Left colon (tissue), 2 donors: ENCODE results near the gene ABHD18. TPM values are rescaled to one million over a fixed set of nuclear protein-coding genes. Genes with fewer than 3 reads are reported as not detected.
"Not testable (repeated sequence)": the region's sequence is repeated elsewhere in the genome, so short reads cannot be mapped to it uniquely, and the experiment has no call there.

Experiments
- ATAC-seq: fragments of 200-7000 bp; cut with Tn5 transposase; one replicate; pipeline ENCODE4 v1.9.1; 2020; ENCODE audit warnings: mild to moderate bottlenecking, moderate library complexity
- DNase-seq, 2 donors: peaks; one replicate each; pipeline ENCODE4 v3.0.0-alpha.2; 2020
- intact Hi-C, 2 donors: fragments of 100-400 bp; cut with DNase I in 1 of 2; cut with micrococcal nuclease in 1 of 2; formaldehyde crosslinking; loops; one replicate each; pipeline versions ENCODE4 v1.11.2 to v1.14.0; 2022; cut with DNase I, micrococcal nuclease
- long read RNA-seq: library from polyadenylated mRNA; unstranded; transcript quantifications from one replicate; pipeline ENCODE4 v2.0.0, GENCODE V29; 2021
- total RNA-seq, 2 donors: library from RNA; stranded (reverse); fragmentation: NEBNext Ultra II Directional; extraction: Animal tissue kit (Norgen Biotek cat#: 25700); gene quantifications; one replicate each; pipeline ENCODE4 v1.2.1, GENCODE V29; 2021
- donor health status: DM: no; HTN: no; CAD: no.
- donor health status: DM: yes; HTN: yes; CAD: no.

ABHD18 gene
- total RNA-seq: 10 to 100 TPM; 16.9 to 17.5 TPM
- long read RNA-seq, full-length matches to known transcripts: 4 of 7 reads
- long read RNA-seq, partial matches to known transcripts: 0 of 7 reads
- long read RNA-seq, other reads (novel, unspliced or antisense): 3 of 7 reads

GRCh38 chr4:127965062-127965802, at the start of gene ABHD18, which contains the start of gene MFSD8:
Gene ABHD18, plus strand, starts transcription at chr4:127965406. Its CDS starts 17,550 bp downstream, at chr4:127982956.
Gene MFSD8, minus strand, starts transcription at chr4:127965173. Its CDS starts 40 bp downstream, at chr4:127965133.
- DNase-seq: peak; percentile 100
- peak; percentile 95 for ATAC-seq
- intact Hi-C loops: loop anchor here in 1 of 2 donors (10.0 kb wide), 1 partner anchor 100 kb away; the partner anchor contains the start of gene LARP1B

- intact Hi-C loops: no loop called here
- ATAC-seq (no peak), DNase-seq (no peak)
Measured at GRCh38 chr4:127916512-127916911, 48.7 kb upstream of the ABHD18 start.

- intact Hi-C loops: no loop called here
- ATAC-seq (no peak), DNase-seq (no peak)
Measured at GRCh38 chr4:127917151-127917550, 48.1 kb upstream of the ABHD18 start.

- intact Hi-C loops: no loop called here
- ATAC-seq: no peak
Measured at GRCh38 chr4:127920521-127920920, 44.7 kb upstream of the ABHD18 start.

GRCh38 chr4:127922226-127922625, 43.0 kb upstream of the ABHD18 start:
- DNase-seq (no peak), ATAC-seq (no peak)
- intact Hi-C loops: no loop called here

More at GRCh38 chr4:127920521-127920920, 44.7 kb upstream of the ABHD18 start:
- no peak for DNase-seq

- ATAC-seq, DNase-seq, intact Hi-C loops: not testable (repeated sequence)
Measured at GRCh38 chr4:127925720-127926119, 39.5 kb upstream of the ABHD18 start.

GRCh38 chr4:127930175-127930574, 35.0 kb upstream of the ABHD18 start:
- intact Hi-C loops: no loop called here
- DNase-seq (no peak), ATAC-seq (no peak)

GRCh38 chr4:127931836-127932235, 33.4 kb upstream of the ABHD18 start:
- DNase-seq, intact Hi-C loops, ATAC-seq: not testable (repeated sequence)

GRCh38 chr4:127936974-127937373, 28.2 kb upstream of the ABHD18 start:
- no peak for DNase-seq
- ATAC-seq: no peak
- intact Hi-C loops: no loop called here

GRCh38 chr4:127957105-127957504, 8.1 kb upstream of the ABHD18 start:
- intact Hi-C loops: no loop called here
- ATAC-seq (no peak), DNase-seq (no peak)

GRCh38 chr4:127959794-127960193, 5.4 kb upstream of the ABHD18 start:
- DNase-seq (no peak), ATAC-seq (no peak)
- intact Hi-C loops: loop anchor here in 1 of 2 donors (10.0 kb wide), 1 partner anchor 105 kb away; the partner anchor contains the start of gene LARP1B

- ATAC-seq: not testable (repeated sequence)
- peak in 1 of 2 donors; percentile 20 for DNase-seq
- intact Hi-C loops: loop anchor here in 1 of 2 donors (10.0 kb wide), 1 partner anchor 101 kb away; the partner anchor contains the start of gene LARP1B
Measured at GRCh38 chr4:127963633-127964398, 1.4 kb upstream of the ABHD18 start.

GRCh38 chr4:127964426-127965061, 662 bp upstream of the ABHD18 start:
- not testable (repeated sequence) for DNase-seq
- ATAC-seq: peak; percentile 25
- intact Hi-C loops: loop anchor here in 1 of 2 donors (10.0 kb wide), 1 partner anchor 100 kb away; the partner anchor contains the start of gene LARP1B

GRCh38 chr4:127965803-127966175, 583 bp downstream of the ABHD18 start:
- intact Hi-C loops: loop anchor here in 1 of 2 donors (10.0 kb wide), 1 partner anchor 99 kb away; the partner anchor contains the start of gene LARP1B
- DNase-seq: peak; percentile 66 to 72
- peak; percentile 37 for ATAC-seq

GRCh38 chr4:127967141-127967775, 2.1 kb downstream of the ABHD18 start:
- DNase-seq (no peak), ATAC-seq (no peak)
- intact Hi-C loops: loop anchor here in 1 of 2 donors (10.0 kb wide), 1 partner anchor 98 kb away; the partner anchor contains the start of gene LARP1B

- no peak for DNase-seq
- ATAC-seq: no peak
- intact Hi-C loops: loop anchor here in 1 of 2 donors (10.0 kb wide), 1 partner anchor 96 kb away; the partner anchor contains the start of gene LARP1B
Measured at GRCh38 chr4:127968586-127968985, 3.4 kb downstream of the ABHD18 start.

- intact Hi-C loops, ATAC-seq, DNase-seq: not testable (repeated sequence)
Measured at GRCh38 chr4:127970925-127971324, 5.7 kb downstream of the ABHD18 start.
